Stomach smooth muscle (tissue), 2 donors: ENCODE results near the gene SBK1.
"Not testable (repeated sequence)": the region's sequence is repeated elsewhere in the genome, so short reads cannot be mapped to it uniquely, and the experiment has no call there.

ENCODE experiments used
- H3K27ac ChIP-seq: one replicate; pipeline ENCODE4 v1.7.0; 2013; ENCODE audit warnings: mild to moderate bottlenecking, low read length, inconsistent platforms
- H3K27me3 ChIP-seq, 2 donors: one replicate each; pipeline ENCODE4 v1.7.0; 2013; ENCODE audit warnings: low read length in 2 of 2; ENCODE audit not compliant: insufficient read depth in 2 of 2, control insufficient read depth in 1 of 2
- H3K36me3 ChIP-seq, 2 donors: one replicate each; pipeline ENCODE4 v1.7.0; 2013; ENCODE audit warnings: low read length in 2 of 2; ENCODE audit not compliant: control insufficient read depth in 2 of 2, insufficient read depth in 2 of 2
- H3K4me1 ChIP-seq: one replicate; pipeline ENCODE4 v1.7.0; 2013; ENCODE audit warnings: low read length; ENCODE audit not compliant: control insufficient read depth, insufficient read depth
- H3K4me3 ChIP-seq, 2 donors: one replicate each; pipeline ENCODE4 v1.7.0; 2013; ENCODE audit warnings: low read length in 2 of 2
- H3K9ac ChIP-seq, 2 donors: one replicate each; pipeline ENCODE4 v1.7.0; 2013; ENCODE audit warnings: low read length in 2 of 2, mild to moderate bottlenecking in 1 of 2
- H3K9me3 ChIP-seq, 2 donors: one replicate each; pipeline ENCODE4 v1.7.0; 2013; ENCODE audit warnings: low read length in 2 of 2; ENCODE audit not compliant: control insufficient read depth in 2 of 2
- donor health status: healthy.
- donor health status: Pancreatic carcinoma.

Gene SBK1

GRCh38 chr16:28330981-28331380, 38.7 kb downstream of the SBK1 start:
- not testable (repeated sequence) for H3K27ac ChIP-seq, H3K9me3 ChIP-seq, H3K36me3 ChIP-seq, H3K4me3 ChIP-seq, H3K27me3 ChIP-seq, H3K4me1 ChIP-seq, H3K9ac ChIP-seq

GRCh38 chr16:28332632-28333031, 40.3 kb downstream of the SBK1 start:
- H3K9ac ChIP-seq, H3K27ac ChIP-seq, H3K9me3 ChIP-seq, H3K4me1 ChIP-seq, H3K27me3 ChIP-seq, H3K4me3 ChIP-seq, H3K36me3 ChIP-seq: not testable (repeated sequence)

GRCh38 chr16:28335678-28336077, 43.4 kb downstream of the SBK1 start:
- not testable (repeated sequence) for H3K4me3 ChIP-seq, H3K4me1 ChIP-seq, H3K9ac ChIP-seq, H3K9me3 ChIP-seq, H3K36me3 ChIP-seq, H3K27me3 ChIP-seq, H3K27ac ChIP-seq

GRCh38 chr16:28336940-28337710, 44.8 kb downstream of the SBK1 start:
- not testable (repeated sequence) for H3K27me3 ChIP-seq, H3K27ac ChIP-seq, H3K9ac ChIP-seq

GRCh38 chr16:28338230-28338629, 45.9 kb downstream of the SBK1 start:
- not testable (repeated sequence) for H3K27me3 ChIP-seq, H3K4me1 ChIP-seq, H3K4me3 ChIP-seq, H3K9me3 ChIP-seq, H3K36me3 ChIP-seq, H3K9ac ChIP-seq, H3K27ac ChIP-seq

More at GRCh38 chr16:28336940-28337710, 44.8 kb downstream of the SBK1 start:
- not testable (repeated sequence) for H3K9me3 ChIP-seq, H3K4me3 ChIP-seq, H3K4me1 ChIP-seq, H3K36me3 ChIP-seq

- not testable (repeated sequence) for H3K9ac ChIP-seq, H3K36me3 ChIP-seq, H3K4me3 ChIP-seq, H3K9me3 ChIP-seq, H3K27ac ChIP-seq, H3K4me1 ChIP-seq, H3K27me3 ChIP-seq
These were observed 70.3 kb downstream of the SBK1 start for GRCh38 chr16:28362600-28362999.

- not testable (repeated sequence) for H3K27ac ChIP-seq, H3K27me3 ChIP-seq, H3K4me1 ChIP-seq, H3K4me3 ChIP-seq, H3K36me3 ChIP-seq, H3K9ac ChIP-seq, H3K9me3 ChIP-seq
These were observed 71.1 kb downstream of the SBK1 start, which contains the start of gene NPIPB6 for GRCh38 chr16:28363408-28363807. TSS of gene NPIPB6 (minus strand) at chr16:28363508. CDS start at chr16:28362822, 686 bp downstream.

GRCh38 chr16:28364268-28365173, 72.2 kb downstream of the SBK1 start:
- not testable (repeated sequence) for H3K9me3 ChIP-seq, H3K4me1 ChIP-seq, H3K4me3 ChIP-seq, H3K27ac ChIP-seq, H3K36me3 ChIP-seq, H3K9ac ChIP-seq, H3K27me3 ChIP-seq

- H3K36me3 ChIP-seq, H3K27ac ChIP-seq, H3K27me3 ChIP-seq, H3K9me3 ChIP-seq, H3K4me1 ChIP-seq, H3K4me3 ChIP-seq, H3K9ac ChIP-seq: not testable (repeated sequence)
These were observed 75.6 kb downstream of the SBK1 start for GRCh38 chr16:28367926-28368325.
